Retinal pigment epithelial cell (primary cell): ENCODE measurements around the gene RAD51AP1.

Experiments used
- DNase-seq: peaks from one replicate; pipeline ENCODE4 v3.0.0-alpha.2; 2010; ENCODE audit warnings: low read depth
- H3K4me3 ChIP-seq: 2 replicates; pipeline ENCODE4 v1.5.1; 2011; ENCODE audit warnings: mild to moderate bottlenecking, low read length, control low read depth, moderate library complexity
- CTCF ChIP-seq: conservative IDR thresholded peaks from 2 replicates; pipeline ENCODE4 v1.5.1; 2011; ENCODE audit warnings: low read depth, low read length, control low read depth, inconsistent platforms

Gene RAD51AP1

GRCh38 chr12:4579305-4580102 is 40.8 kb downstream of the RAD51AP1 start:
- DNase-seq = peak; percentile 43

GRCh38 chr12:4580281-4580688 is 41.6 kb downstream of the RAD51AP1 start:
- TF ChIP-seq CTCF = no peak
- no peak for DNase-seq
- no peak overlapping the region for H3K4me3 ChIP-seq

More at GRCh38 chr12:4579305-4580102, 40.8 kb downstream of the RAD51AP1 start:
- peak; percentile 54 for TF ChIP-seq CTCF
- H3K4me3 ChIP-seq = no peak overlapping the region

- no peak for DNase-seq
- TF ChIP-seq CTCF = no peak
- no peak overlapping the region for H3K4me3 ChIP-seq
Measured at GRCh38 chr12:4584281-4584680, 45.6 kb downstream of the RAD51AP1 start.

- no peak for TF ChIP-seq CTCF
Measured at GRCh38 chr12:4584896-4585295, 46.2 kb downstream of the RAD51AP1 start.

GRCh38 chr12:4586500-4586899 is 47.8 kb downstream of the RAD51AP1 start:
- no peak for DNase-seq
- no peak for TF ChIP-seq CTCF
- no peak overlapping the region for H3K4me3 ChIP-seq

More at GRCh38 chr12:4584896-4585295, 46.2 kb downstream of the RAD51AP1 start:
- H3K4me3 ChIP-seq = no peak overlapping the region
- no peak for DNase-seq

GRCh38 chr12:4587108-4587507 is 48.4 kb downstream of the RAD51AP1 start:
- no peak for DNase-seq
- H3K4me3 ChIP-seq = no peak overlapping the region
- TF ChIP-seq CTCF = no peak

- no peak overlapping the region for H3K4me3 ChIP-seq
- no peak for TF ChIP-seq CTCF
- DNase-seq = no peak
Measured at GRCh38 chr12:4588916-4589315, 50.2 kb downstream of the RAD51AP1 start.
